NCI-H345 (cell line): ENCODE data around the gene LIME1.
A peak's percentile ranks its signal among the peaks of the same experiment; 100 is the strongest.

Experiments used
- DNase-seq: peaks from one replicate; lab custom pipeline; 2025; lab: John Stamatoyannopoulos, UW

The LIME1 gene

GRCh38 chr20:63696628-63697356 lies 39.7 kb upstream of the LIME1 start, which contains the start of gene TNFRSF6B:
Gene TNFRSF6B, plus strand, starts transcription at chr20:63696652. Its CDS starts 116 bp downstream, at chr20:63696768.
- DNase-seq, result no peak

GRCh38 chr20:63697357-63697867 lies 39.1 kb upstream of the LIME1 start:
- DNase-seq, result no peak

DNA sequence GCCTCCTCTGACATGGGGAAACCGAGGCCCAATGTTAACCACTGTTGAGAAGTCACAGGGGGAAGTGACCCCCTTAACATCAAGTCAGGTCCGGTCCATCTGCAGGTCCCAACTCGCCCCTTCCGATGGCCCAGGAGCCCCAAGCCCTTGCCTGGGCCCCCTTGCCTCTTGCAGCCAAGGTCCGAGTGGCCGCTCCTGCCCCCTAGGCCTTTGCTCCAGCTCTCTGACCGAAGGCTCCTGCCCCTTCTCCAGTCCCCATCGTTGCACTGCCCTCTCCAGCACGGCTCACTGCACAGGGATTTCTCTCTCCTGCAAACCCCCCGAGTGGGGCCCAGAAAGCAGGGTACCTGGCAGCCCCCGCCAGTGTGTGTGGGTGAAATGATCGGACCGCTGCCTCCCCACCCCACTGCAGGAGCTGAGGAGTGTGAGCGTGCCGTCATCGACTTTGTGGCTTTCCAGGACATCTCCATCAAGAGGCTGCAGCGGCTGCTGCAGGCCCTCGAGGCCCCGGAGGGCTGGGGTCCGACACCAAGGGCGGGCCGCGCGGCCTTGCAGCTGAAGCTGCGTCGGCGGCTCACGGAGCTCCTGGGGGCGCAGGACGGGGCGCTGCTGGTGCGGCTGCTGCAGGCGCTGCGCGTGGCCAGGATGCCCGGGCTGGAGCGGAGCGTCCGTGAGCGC lies 38.5 kb upstream of the LIME1 start:
- no peak for DNase-seq

GRCh38 chr20:63698739-63699465 lies 37.6 kb upstream of the LIME1 start:
- no peak for DNase-seq

GRCh38 chr20:63699466-63700198 lies 36.8 kb upstream of the LIME1 start:
- no peak for DNase-seq

DNA sequence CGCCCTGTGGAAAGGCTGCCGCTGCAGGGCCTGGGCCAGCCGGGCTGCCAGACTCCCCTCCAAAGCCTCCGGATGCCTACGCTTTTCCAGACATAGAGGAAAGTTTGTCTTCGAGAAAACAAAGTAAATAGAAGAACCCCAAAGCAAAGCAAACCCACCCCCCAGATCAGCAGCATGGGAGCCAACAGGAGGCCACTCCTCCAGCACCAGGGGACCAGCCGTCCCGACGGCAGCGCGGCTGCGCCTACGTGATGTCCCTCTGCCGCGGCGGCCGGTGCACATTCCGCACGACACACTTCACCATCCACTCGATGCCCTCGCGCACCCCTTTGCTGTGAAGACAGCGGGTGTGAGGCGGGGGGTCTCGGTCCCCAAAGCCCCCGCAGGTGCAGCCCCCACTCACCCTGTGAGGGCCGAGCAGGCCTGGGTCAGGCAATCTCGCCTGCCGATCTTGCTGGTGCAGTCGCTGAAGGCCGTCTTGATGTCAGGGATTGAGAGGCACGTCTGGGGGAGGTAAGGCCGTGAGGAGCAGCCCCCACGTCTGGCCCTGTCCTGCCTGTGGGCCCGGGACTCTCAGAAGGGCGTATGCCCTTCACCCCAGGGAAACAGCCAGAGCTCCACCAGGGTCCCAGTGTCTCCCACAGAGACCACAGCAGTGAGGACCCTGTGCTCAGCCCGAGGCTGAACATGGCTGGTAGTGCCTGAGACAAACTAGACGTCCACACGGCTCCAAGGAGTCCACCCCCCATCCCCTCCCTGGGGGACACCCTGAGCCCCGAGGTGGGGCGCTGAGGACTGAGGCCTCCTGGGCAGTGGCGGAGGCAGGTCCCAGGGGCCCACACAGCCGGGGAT lies 36.0 kb upstream of the LIME1 start:
- DNase-seq, result no peak

GRCh38 chr20:63701051-63701328 lies 35.5 kb upstream of the LIME1 start:
- DNase-seq, result no peak

DNA sequence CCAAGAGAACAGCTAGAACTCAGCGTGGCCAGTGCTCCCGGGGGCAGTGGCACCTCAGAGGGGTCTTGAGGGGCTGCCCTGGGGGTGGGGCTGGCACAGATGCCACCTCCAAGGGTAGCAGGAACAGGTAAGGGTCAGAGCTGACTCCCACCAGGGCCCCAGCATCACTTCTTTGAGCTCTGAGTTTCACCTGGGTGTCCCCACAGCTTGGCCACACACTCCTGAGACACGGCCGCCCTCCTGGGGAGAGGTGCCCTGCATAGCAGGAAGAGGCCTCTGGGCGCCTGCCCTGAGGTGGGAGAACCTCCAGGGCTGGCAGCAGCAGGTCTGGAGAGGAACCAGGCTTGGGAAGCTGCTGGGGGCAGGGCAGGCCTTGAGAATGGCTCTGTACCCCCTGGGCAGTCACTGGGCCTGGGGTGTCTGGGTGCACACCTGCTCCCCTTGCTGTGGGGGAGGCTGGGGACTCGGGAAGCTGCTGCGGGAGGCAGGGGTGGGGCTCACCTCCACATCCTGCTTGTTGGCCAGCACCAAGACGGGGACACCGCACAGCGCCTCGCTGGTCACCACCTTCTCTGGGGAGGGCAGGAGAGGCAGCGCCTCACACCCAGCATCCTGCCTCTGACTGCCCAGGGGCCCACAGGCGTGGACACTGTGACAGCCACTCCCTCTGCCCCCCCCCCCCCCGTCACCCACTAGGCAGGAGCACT lies 35.0 kb upstream of the LIME1 start:
- no peak for DNase-seq

DNA sequence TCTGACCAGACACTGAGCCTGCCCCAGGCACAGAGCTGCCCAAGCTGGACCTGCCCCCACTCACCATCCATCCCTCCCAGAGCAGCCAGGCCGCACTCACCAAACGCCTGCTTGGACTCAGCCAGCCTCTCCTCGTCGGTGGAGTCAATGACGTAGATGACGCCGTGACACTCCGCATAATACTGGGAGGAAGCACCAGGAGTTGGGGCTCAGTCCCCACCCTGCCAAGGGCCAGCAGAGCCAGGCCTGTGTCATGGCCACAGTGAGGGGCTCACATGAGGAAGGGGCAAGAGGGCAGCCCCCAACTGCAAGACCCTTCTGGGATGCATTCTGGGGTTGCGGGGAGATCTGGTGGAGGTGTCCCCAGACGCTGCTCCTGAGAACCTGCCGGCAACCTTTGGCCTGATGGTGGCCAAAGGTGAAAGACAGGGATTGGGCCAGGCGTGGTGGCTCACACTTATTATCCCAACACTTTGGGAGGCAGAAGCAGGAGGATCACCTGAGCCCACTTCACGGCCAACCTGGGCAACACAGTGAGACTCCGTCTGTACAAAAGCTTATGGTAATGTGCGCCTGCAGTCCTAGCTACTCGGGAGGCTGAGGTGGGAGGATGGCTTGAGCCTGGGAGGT lies 34.3 kb upstream of the LIME1 start:
- DNase-seq, result no peak

- no peak for DNase-seq
Measured at GRCh38 chr20:63702751-63703470, 33.6 kb upstream of the LIME1 start.

DNA sequence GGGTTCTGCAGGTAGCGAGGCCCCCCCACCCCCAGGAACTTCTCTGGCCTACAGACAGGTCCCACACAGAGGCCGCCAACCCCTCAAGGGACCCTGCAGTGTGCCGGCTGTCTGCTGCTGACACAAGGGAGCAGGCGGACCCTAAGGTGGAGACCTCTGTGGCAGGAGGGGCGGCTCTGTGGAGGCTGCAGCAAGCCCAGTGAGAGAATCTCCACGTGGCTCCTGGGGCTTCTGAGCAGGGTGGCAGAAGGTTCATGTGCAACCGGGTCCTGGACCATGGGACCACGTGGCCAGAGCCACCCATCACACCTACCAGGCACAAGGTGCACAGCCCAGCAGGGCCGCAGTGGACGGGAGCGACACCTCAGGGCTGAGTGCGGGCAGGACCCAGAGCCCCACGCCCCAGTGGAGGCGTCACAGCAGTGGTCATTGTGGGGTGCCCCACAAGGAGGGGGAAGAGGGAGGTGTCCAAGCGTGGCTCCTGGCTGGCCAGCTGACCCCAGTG lies 32.9 kb upstream of the LIME1 start:
- DNase-seq, result no peak

DNA sequence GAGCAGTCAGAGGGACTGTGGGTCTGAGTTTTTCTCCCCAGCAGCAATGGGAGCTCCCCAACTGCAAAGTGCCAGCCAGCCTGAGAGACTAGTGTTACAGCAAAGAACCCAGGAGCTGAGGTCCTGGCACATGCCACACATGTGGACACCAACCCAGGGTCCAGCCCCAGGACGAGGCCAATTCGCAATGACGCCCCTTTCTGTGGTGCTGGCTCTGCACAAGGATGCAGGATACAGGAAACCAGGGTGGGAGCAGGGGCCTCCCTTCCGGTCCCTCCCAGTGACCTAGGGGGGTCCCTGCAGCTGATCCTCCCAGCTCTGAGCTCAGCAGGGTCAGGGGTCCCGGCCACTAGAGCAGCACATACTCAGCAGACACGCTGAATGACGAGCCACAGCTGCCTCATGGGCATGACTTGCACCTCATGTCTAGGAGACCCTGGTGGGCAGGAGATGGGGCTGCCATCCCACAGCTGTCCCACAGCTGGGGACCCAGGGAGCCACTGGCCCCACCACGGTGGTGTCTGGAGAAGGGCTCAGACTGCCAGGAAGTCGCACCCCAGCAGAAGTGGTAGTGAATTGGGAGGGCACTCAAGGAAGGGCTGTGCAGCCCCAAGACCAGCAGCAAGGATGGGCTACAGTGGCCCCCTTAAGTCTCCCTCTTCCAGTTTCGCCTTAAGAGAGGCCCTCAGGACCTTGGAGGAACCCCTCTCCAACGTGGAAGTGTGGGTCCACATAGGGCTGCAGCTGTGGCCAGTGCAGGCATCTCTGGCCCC lies 32.3 kb upstream of the LIME1 start:
- DNase-seq, result no peak

DNA sequence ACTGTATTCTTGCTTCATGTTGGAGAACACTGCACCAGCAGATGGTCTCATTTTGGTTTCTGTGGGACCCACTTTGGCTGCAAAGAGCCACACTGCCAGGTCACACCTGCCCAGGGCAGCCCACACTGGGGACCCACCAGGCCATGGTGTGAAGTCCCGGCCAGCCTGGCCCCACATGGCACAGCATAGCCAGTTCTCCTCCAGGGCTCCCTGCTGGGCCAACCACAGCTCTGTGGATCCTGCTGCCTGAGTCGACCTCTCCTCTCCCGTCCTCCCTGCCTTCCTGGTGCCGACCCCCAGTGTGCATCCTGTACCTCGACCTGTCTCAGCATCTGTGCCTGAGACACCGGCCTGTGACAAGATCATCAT lies 31.7 kb upstream of the LIME1 start:
- DNase-seq, result no peak

- no peak for DNase-seq
Measured at GRCh38 chr20:63705232-63706026, 31.0 kb upstream of the LIME1 start.

DNA sequence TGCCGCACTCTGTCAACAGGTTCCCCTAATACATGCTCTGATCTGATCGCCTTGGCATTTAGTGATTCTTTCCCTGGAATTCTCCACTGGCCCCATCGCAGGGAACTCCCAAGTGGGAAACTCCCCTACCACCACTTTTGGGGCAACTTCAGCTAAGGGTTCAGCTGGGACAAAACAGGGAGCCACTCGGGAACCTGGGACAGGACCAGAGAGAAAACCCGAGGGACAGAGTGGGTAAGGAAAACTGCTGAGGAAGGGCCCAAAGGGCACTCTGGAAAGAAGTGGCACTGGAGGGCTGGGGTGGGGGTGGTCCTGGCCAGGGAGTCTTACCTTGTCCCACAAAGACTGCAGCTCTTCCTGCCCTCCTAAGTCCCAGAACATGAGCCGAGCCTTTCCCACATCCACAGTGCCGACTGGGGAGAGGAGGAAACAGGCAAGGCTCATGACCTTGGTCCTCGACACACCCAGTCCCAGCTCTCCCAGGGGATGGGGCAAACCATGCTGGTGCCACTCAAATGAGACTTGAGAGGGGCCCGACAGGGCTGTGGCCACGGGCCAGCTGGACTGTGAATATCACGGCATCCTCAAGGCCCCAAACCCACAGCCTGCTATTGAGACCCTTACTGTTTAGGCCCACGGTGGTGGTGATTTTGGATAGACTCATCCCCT lies 30.3 kb upstream of the LIME1 start:
- no peak for DNase-seq

- peak; percentile 39 for DNase-seq
Measured at GRCh38 chr20:63706852-63707557, 29.5 kb upstream of the LIME1 start.
